H1 (cell line): Measurements from ENCODE around the gene ACP3. TPM values are rescaled to one million over a fixed set of nuclear protein-coding genes. Genes with fewer than 3 reads are reported as not detected.

ENCODE experiments used
- CTCF ChIA-PET: fragments of 300-600 bp; sonication (Branson Sonifier 250); formaldehyde crosslinking; loops from one replicate; lab custom pipeline; 2021; ENCODE audit not compliant: partially characterized antibody; lab: Charles Lee
- POLR2A ChIA-PET: fragments of 300-600 bp; sonication (Branson Sonifier 250); formaldehyde crosslinking; loops from one replicate; lab custom pipeline; 2021; ENCODE audit warnings: inconsistent platforms; ENCODE audit not compliant: partially characterized antibody; lab: Charles Lee
- DNase-seq, 2 experiments: peaks; one replicate each; pipeline versions ENCODE4 v3.0.0 to v3.0.0-alpha.2; 2010 to 2022; ENCODE audit warnings: low spot score in 2 of 2, low read depth in 1 of 2, mixed read lengths in 1 of 2
- FAIRE-seq: peaks from 2 replicates; lab custom pipeline; 2011; peaks lifted over from hg19 to GRCh38; lab: Jason Lieb, UNC
- H2AFZ ChIP-seq: 2 replicates; pipeline ENCODE4 v1.8.1; 2012; ENCODE audit warnings: low read length, inconsistent platforms
- H2AK5ac ChIP-seq: 2 replicates; pipeline ENCODE4 v1.6.1; 2013; ENCODE audit warnings: low read depth, low read length
- H2BK120ac ChIP-seq: replicated peaks from 2 replicates; pipeline ENCODE3; 2013; ENCODE audit warnings: low read depth, low read length, inconsistent platforms
- H2BK12ac ChIP-seq: 2 replicates; pipeline ENCODE4 v1.6.1; 2013; ENCODE audit warnings: low read depth, low read length
- H2BK15ac ChIP-seq: 2 replicates; pipeline ENCODE4 v1.6.1; 2013; ENCODE audit warnings: low read length
- H2BK20ac ChIP-seq: 2 replicates; pipeline ENCODE4 v1.6.1; 2013; ENCODE audit warnings: low read length
- H2BK5ac ChIP-seq: 2 replicates; pipeline ENCODE4 v1.6.1; 2013; ENCODE audit warnings: low read depth, low read length
- H3K14ac ChIP-seq: 2 replicates; pipeline ENCODE4 v1.6.1; 2013; ENCODE audit warnings: inconsistent platforms; ENCODE audit not compliant: insufficient read length
- H3K18ac ChIP-seq: 2 replicates; pipeline ENCODE4 v1.6.1; 2013; ENCODE audit warnings: low read length; ENCODE audit errors: extremely low read depth
- H3K23ac ChIP-seq: 2 replicates; pipeline ENCODE4 v1.6.1; 2013; ENCODE audit warnings: inconsistent platforms; ENCODE audit not compliant: insufficient read length
- H3K23me2 ChIP-seq: 2 replicates; pipeline ENCODE4 v1.6.1; 2013; ENCODE audit warnings: low read depth, low read length
- H3K27ac ChIP-seq: 2 replicates; pipeline ENCODE4 v1.6.1; 2011; ENCODE audit warnings: low read depth, low read length, inconsistent platforms
- H3K27me3 ChIP-seq, 4 experiments: replicated peaks in 1 of 4; 1 replicate in 1 of 4; 2 replicates in 3 of 4; pipeline versions ENCODE4 v1.6.1 to v1.8.1; 2011 to 2013; ENCODE audit warnings: low read length in 3 of 4, mild to moderate bottlenecking in 3 of 4, inconsistent platforms in 2 of 4, mixed read lengths in 2 of 4, moderate library complexity in 1 of 4; ENCODE audit not compliant: control insufficient read depth in 3 of 4, insufficient read depth in 3 of 4; ENCODE audit errors: extremely low read depth in 1 of 4
- H3K36me3 ChIP-seq, 4 experiments: 2 replicates each; pipeline versions ENCODE4 v1.6.1 to v1.8.1; 2011 to 2013; ENCODE audit warnings: mild to moderate bottlenecking in 4 of 4, low read length in 3 of 4, moderate library complexity in 2 of 4, control low read depth in 1 of 4, inconsistent platforms in 1 of 4; ENCODE audit not compliant: insufficient read depth in 4 of 4, control insufficient read depth in 2 of 4
- H3K4ac ChIP-seq: replicated peaks from 2 replicates; pipeline ENCODE3; 2013; ENCODE audit warnings: low read length, low read depth, mixed read lengths, inconsistent platforms; ENCODE audit not compliant: insufficient read length
- H3K4me1 ChIP-seq, 4 experiments: replicated peaks in 1 of 4; 1 replicate in 1 of 4; 2 replicates in 3 of 4; pipeline versions ENCODE4 v1.6.1 to v1.8.1; 2011 to 2013; ENCODE audit warnings: low read length in 3 of 4, inconsistent platforms in 2 of 4, mixed read lengths in 1 of 4; ENCODE audit not compliant: insufficient read depth in 4 of 4, control insufficient read depth in 3 of 4
- H3K4me2 ChIP-seq, 2 experiments: 2 replicates each; pipeline versions ENCODE4 v1.6.1 to v1.8.1; 2011 to 2013; ENCODE audit warnings: low read depth in 2 of 2, low read length in 2 of 2, control low read depth in 1 of 2, inconsistent platforms in 1 of 2, mild to moderate bottlenecking in 1 of 2; ENCODE audit not compliant: insufficient read depth in 1 of 2
- H3K4me3 ChIP-seq, 4 experiments: fragments of 200-600, 300-600 bp in 1 of 4; sonication (generic), shearing (Covaris generic), sonication (Bioruptor Twin) in 1 of 4; 2 replicates each; pipeline versions ENCODE4 v1.5.1 to v1.8.1; 2011 to 2016; ENCODE audit warnings: low read length in 4 of 4, low read depth in 3 of 4, control low read depth in 2 of 4, inconsistent platforms in 2 of 4, mild to moderate bottlenecking in 2 of 4, mixed read lengths in 1 of 4, moderate library complexity in 1 of 4; ENCODE audit not compliant: insufficient read depth in 2 of 4; ENCODE audit errors: extremely low read depth in 1 of 4
- H3K56ac ChIP-seq: replicated peaks from 2 replicates; pipeline ENCODE3; 2013; ENCODE audit warnings: low read depth, mild to moderate bottlenecking, mixed read lengths, low read length, inconsistent platforms; ENCODE audit not compliant: insufficient read length
- H3K79me1 ChIP-seq: 2 replicates; pipeline ENCODE4 v1.6.1; 2013; ENCODE audit warnings: low read depth, low read length, control low read depth
- H3K79me2 ChIP-seq, 2 experiments: 2 replicates each; pipeline versions ENCODE4 v1.6.1 to v1.8.1; 2012 to 2013; ENCODE audit warnings: low read length in 2 of 2, mild to moderate bottlenecking in 2 of 2, inconsistent platforms in 1 of 2; ENCODE audit not compliant: insufficient read depth in 2 of 2, control insufficient read depth in 1 of 2
- H3K9ac ChIP-seq, 4 experiments: replicated peaks in 1 of 4; 1 replicate in 1 of 4; 2 replicates in 3 of 4; pipeline versions ENCODE4 v1.6.1 to v1.8.1; 2011 to 2013; ENCODE audit warnings: low read depth in 3 of 4, low read length in 3 of 4, control low read depth in 2 of 4, mild to moderate bottlenecking in 2 of 4, moderate library complexity in 2 of 4, inconsistent platforms in 1 of 4; ENCODE audit errors: extremely low read depth in 1 of 4
- H3K9me3 ChIP-seq, 2 experiments: 2 replicates each; pipeline versions ENCODE4 v1.6.1 to v1.8.1; 2012 to 2013; ENCODE audit warnings: mild to moderate bottlenecking in 2 of 2, moderate library complexity in 2 of 2, control low read depth in 1 of 2, inconsistent platforms in 1 of 2, low read depth in 1 of 2, low read length in 1 of 2, mixed read lengths in 1 of 2; ENCODE audit not compliant: insufficient read depth in 2 of 2
- H4K20me1 ChIP-seq, 2 experiments: replicated peaks in 1 of 2; 2 replicates each; pipeline versions ENCODE3 to v1.8.1; 2011 to 2013; ENCODE audit warnings: inconsistent platforms in 2 of 2, low read length in 2 of 2, mild to moderate bottlenecking in 1 of 2; ENCODE audit not compliant: insufficient read depth in 2 of 2, control insufficient read depth in 1 of 2
- H4K5ac ChIP-seq: 2 replicates; pipeline ENCODE4 v1.6.1; 2013; ENCODE audit warnings: low read length, low read depth, mixed read lengths, inconsistent platforms; ENCODE audit not compliant: insufficient read length
- H4K8ac ChIP-seq: 2 replicates; pipeline ENCODE4 v1.8.0; 2013; ENCODE audit warnings: mild to moderate bottlenecking, moderate library complexity, low read length, inconsistent platforms; ENCODE audit not compliant: insufficient read depth; ENCODE audit errors: extremely low read depth
- H4K91ac ChIP-seq: replicated peaks from 2 replicates; pipeline ENCODE3; 2013; ENCODE audit warnings: low read length, mixed read lengths, inconsistent platforms; ENCODE audit not compliant: insufficient read length
- CBX5 ChIP-seq: fragments of 300-800, 300-1000 bp; sonication (generic); IDR thresholded peaks from 2 replicates; pipeline ENCODE4 v1.7.1; 2016; ENCODE audit warnings: antibody characterized with exemption, low read length, low read depth
- HDAC2 ChIP-seq, 2 experiments: fragments of 300-600 bp in 1 of 2; sonication (generic) in 1 of 2; IDR thresholded peaks; 2 replicates each; pipeline ENCODE4 v1.6.1; 2011 to 2012; ENCODE audit warnings: low read depth in 2 of 2, low read length in 2 of 2, mild to moderate bottlenecking in 2 of 2, moderate library complexity in 2 of 2, borderline replicate concordance in 1 of 2, inconsistent platforms in 1 of 2
- RFX5 ChIP-seq: IDR thresholded peaks from 2 replicates; pipeline ENCODE4 v1.6.1; 2011; ENCODE audit warnings: low read depth, low read length, improper control_type of control experiment, borderline replicate concordance
- RXRA ChIP-seq: IDR thresholded peaks from 2 replicates; pipeline ENCODE4 v1.6.1; 2011; ENCODE audit warnings: low read depth, mild to moderate bottlenecking, low read length, moderate library complexity; ENCODE audit not compliant: insufficient read depth
- SRF ChIP-seq: IDR thresholded peaks from 2 replicates; pipeline ENCODE4 v1.6.1; 2011; ENCODE audit warnings: mild to moderate bottlenecking, low read depth, low read length, moderate library complexity
- YY1 ChIP-seq: IDR thresholded peaks from 2 replicates; pipeline ENCODE4 v1.6.1; 2011; ENCODE audit warnings: low read depth, mild to moderate bottlenecking, low read length
- WGBS, 2 experiments: shearing (Covaris generic) in 1 of 2; methylation state at CpG; one replicate each; pipeline versions ENCODE4 v1.1.6 to v1.1.7; 2013 to 2015; ENCODE audit warnings: low lambda C conversion rate in 2 of 2, mixed read lengths in 2 of 2, inconsistent platforms in 1 of 2, low coverage in 1 of 2, missing lambda C conversion rate in 1 of 2; ENCODE audit not compliant: insufficient replicate concordance in 2 of 2, insufficient coverage in 1 of 2, insufficient read length in 1 of 2; ENCODE audit errors: extremely low coverage in 1 of 2, missing lambda C conversion rate in 1 of 2; 5-methylcytosine and 5-hydroxymethylcytosine counted together
- polyA plus RNA-seq, 7 experiments: library from polyadenylated mRNA; depleted of rRNA in 3 of 7; stranded (reverse) in 5 of 7; unstranded in 2 of 7; fragments of >200 nt in 5 of 7; fragments of 200-250 nt in 2 of 7; gene quantifications; 1 replicate in 5 of 7; 2 replicates in 1 of 7; 4 replicates in 1 of 7; pipeline versions ENCODE4 v1.2.1 to v1.2.3, GENCODE V29; 2011 to 2013; ENCODE audit warnings: missing spikeins in 2 of 7, mixed read lengths in 2 of 7
- total RNA-seq: library from RNA; stranded (reverse); fragmentation: NEBNext Ultra II Directional; extraction: Animal tissue kit (Norgen Biotek cat#: 25700); gene quantifications from 2 replicates; pipeline ENCODE4 v1.2.1, GENCODE V29; 2021

ACP3 gene
- total and polyA plus RNA-seq, 2 of the 8 experiments (the other 6 are each of a cell fraction or from before 2014, with no cell fraction given): 1.2 to 1.4 TPM

DNA sequence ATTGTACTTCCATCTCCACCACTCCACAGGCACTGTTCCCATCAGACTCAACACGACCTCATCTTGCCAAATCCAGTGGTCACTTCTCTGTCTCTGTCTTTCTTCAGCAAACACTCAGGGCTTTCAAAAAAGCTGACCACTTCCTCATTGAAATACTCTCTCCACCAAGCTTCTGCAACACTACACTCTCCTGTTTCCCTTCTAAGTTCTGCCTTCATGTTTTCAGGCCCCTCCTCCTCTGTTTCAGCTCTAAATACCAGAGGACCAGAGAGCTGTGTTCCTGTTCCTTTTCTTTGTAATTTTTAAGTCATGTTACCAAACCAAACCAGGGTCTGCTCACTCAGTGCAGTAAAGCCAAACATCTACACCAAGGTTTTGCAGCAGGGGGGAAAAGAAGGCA is 33.8 kb upstream of the ACP3 start:
- Histone ChIP-seq H3K4me3 (no peak overlapping the region), H2BK12ac (no peak overlapping the region), H3K36me3 (no peaks in the 10 kb centered on the region)

More for the DNA sequence above, 33.8 kb upstream of the ACP3 start:
- Histone ChIP-seq H2AFZ (peak overlapping the region; percentile 93), H4K5ac (peak overlapping the region; percentile 64), H3K79me1 (no peaks in the 10 kb centered on the region), H3K56ac (no peak overlapping the region), H3K4me1 (peaks cover 10 to 22% (median 11%) of the 10 kb centered on the region in 4 experiments), H2BK15ac (peak overlapping the region; percentile 3; the same call in 1 of the 2 replicates), H3K14ac (no peak overlapping the region), H3K9ac (no peak overlapping the region), H3K27me3 (no peaks in the 10 kb centered on the region), H2AK5ac (no peak overlapping the region), H3K4ac (no peak overlapping the region), H2BK120ac (no peak overlapping the region), H4K20me1 (no peaks in the 10 kb centered on the region), H2BK5ac (no peak overlapping the region), H3K23me2 (peaks cover 2% of the 10 kb centered on the region; the same call in 1 of the 2 replicates), H3K4me2 (peak overlapping the region in 1 of 2 experiments; percentile 88; a peak in 3 of 4 replicates), H4K8ac (no peak overlapping the region), H3K9me3 (no peaks in the 10 kb centered on the region), H3K27ac (no peak overlapping the region), H3K79me2 (no peaks in the 10 kb centered on the region), H4K91ac (peak overlapping the region; percentile 71), H2BK20ac (no peak overlapping the region; the same call in 1 of the 2 replicates), H3K23ac (no peak overlapping the region), H3K18ac (no peak overlapping the region; the same call in 1 of the 2 replicates)
- ChIA-PET POLR2A (no interaction called here), CTCF (interaction anchor here (0.7 to 4.9 kb wide), 15 partner anchors 11 to 116 kb away, joined by 3 to 44 read pairs (median 4); partner anchors contain the start of gene ACP3)
- FAIRE-seq (no peak), DNase-seq (no peak)
- TF ChIP-seq HDAC2 (IDR thresholded peaks at IDR 0.05; ENCODE audit: borderline replicate concordance in 1 of 2, low read depth in 2 of 2, low read length in 2 of 2): no peak
- TF ChIP-seq RFX5: no peak
- no peak for TF ChIP-seq YY1
- no peak for TF ChIP-seq RXRA
- TF ChIP-seq SRF: no peak
- no peak for TF ChIP-seq CBX5
- 68% methylated on average over 1 of the region's 1 CpG; no CpG with 5 or more reads in 1 of the 2 experiments for WGBS, 2 experiments
